Measurements from ENCODE around the gene ZSCAN20. TPM values are rescaled to one million over a fixed set of nuclear protein-coding genes. Genes with fewer than 3 reads are reported as not detected.

The ZSCAN20 gene
- total and polyA plus RNA-seq, 9 of the 15 experiments (the other 6 are each of a cell fraction or from before 2014, with no cell fraction given): 0.36 to 3.3 (median 2.0) TPM

GRCh38 chr1:33508151-33508550, 35.7 kb downstream of the ZSCAN20 start:
- FAIRE-seq (no peak), DNase-seq (ENCODE audit: extremely low read depth in 1 of 4, low spot score in 3 of 4) (no peak), ATAC-seq (no peak)
- CTCF ChIA-PET (ENCODE audit: low intra/inter-chr PET ratio): no interaction called here
- Histone ChIP-seq H4K20me1 (replicated peaks; ENCODE audit: control insufficient read depth, insufficient read depth, low read length) (no peaks in the 10 kb centered on the region), H3K4me3 (no peak overlapping the region), H2AFZ (ENCODE audit: low read depth, low read length) (no peak overlapping the region), H3K9me1 (ENCODE audit: control insufficient read depth, insufficient read depth, low read length) (no peaks in the 10 kb centered on the region), H3K36me3 (ENCODE audit: control insufficient read depth, insufficient read depth, low read length) (no peaks in the 10 kb centered on the region), H3K4me2 (ENCODE audit: insufficient read depth, low read length) (no peak overlapping the region), H3K9ac (ENCODE audit: insufficient read depth in 1 of 2, low read depth in 2 of 2, low read length in 2 of 2) (no peak overlapping the region), H3K9me3 (replicated peaks; ENCODE audit: control insufficient read depth, insufficient read depth, low read depth, low read length) (no peaks in the 10 kb centered on the region), H3K4me1 (replicated peaks in 1 of 2; ENCODE audit: control insufficient read depth in 2 of 2, insufficient read depth in 2 of 2, low read length in 2 of 2) (no peaks in the 10 kb centered on the region), H3K79me2 (ENCODE audit: control insufficient read depth, insufficient read depth, low read length) (no peaks in the 10 kb centered on the region), H3K27ac (ENCODE audit: extremely low read depth, low read depth, low read length) (no peak overlapping the region), H3K27me3 (ENCODE audit: control insufficient read depth in 2 of 2, insufficient read depth in 2 of 2, low read length in 2 of 2) (peaks cover 9 to 12% of the 10 kb centered on the region in 2 experiments; a peak in 4 of 5 replicates)
- intact Hi-C loops (cut with micrococcal nuclease): no loop called here
- 0% methylated on average over 1 of the region's 1 CpG for WGBS (ENCODE audit: insufficient coverage, low coverage, missing lambda C conversion rate)
- in situ Hi-C loops (cut with MboI): no loop called here
- POLR2A ChIA-PET: no interaction called here
- BruUV-seq (replicated peaks): no TSS peak
- TF ChIP-seq PRMT5 (CRISPR knock-in tag; IDR thresholded peaks at IDR 0.05): no peak
- no peak for TF ChIP-seq THRB (CRISPR knock-in tag; conservative IDR thresholded peaks at IDR 0.05)
- TF ChIP-seq CSDE1 (IDR thresholded peaks at IDR 0.05): no peak
- TF ChIP-seq, protein P1, sequence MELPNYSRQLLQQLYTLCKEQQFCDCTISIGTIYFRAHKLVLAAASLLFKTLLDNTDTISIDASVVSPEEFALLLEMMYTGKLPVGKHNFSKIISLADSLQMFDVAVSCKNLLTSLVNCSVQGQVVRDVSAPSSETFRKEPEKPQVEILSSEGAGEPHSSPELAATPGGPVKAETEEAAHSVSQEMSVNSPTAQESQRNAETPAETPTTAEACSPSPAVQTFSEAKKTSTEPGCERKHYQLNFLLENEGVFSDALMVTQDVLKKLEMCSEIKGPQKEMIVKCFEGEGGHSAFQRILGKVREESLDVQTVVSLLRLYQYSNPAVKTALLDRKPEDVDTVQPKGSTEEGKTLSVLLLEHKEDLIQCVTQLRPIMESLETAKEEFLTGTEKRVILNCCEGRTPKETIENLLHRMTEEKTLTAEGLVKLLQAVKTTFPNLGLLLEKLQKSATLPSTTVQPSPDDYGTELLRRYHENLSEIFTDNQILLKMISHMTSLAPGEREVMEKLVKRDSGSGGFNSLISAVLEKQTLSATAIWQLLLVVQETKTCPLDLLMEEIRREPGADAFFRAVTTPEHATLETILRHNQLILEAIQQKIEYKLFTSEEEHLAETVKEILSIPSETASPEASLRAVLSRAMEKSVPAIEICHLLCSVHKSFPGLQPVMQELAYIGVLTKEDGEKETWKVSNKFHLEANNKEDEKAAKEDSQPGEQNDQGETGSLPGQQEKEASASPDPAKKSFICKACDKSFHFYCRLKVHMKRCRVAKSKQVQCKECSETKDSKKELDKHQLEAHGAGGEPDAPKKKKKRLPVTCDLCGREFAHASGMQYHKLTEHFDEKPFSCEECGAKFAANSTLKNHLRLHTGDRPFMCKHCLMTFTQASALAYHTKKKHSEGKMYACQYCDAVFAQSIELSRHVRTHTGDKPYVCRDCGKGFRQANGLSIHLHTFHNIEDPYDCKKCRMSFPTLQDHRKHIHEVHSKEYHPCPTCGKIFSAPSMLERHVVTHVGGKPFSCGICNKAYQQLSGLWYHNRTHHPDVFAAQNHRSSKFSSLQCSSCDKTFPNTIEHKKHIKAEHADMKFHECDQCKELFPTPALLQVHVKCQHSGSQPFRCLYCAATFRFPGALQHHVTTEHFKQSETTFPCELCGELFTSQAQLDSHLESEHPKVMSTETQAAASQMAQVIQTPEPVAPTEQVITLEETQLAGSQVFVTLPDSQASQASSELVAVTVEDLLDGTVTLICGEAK (IDR thresholded peaks at IDR 0.05): no peak
- TF ChIP-seq, protein P1 (CRISPR knock-in tag; IDR thresholded peaks at IDR 0.05): no peak
- TF ChIP-seq ZNF695 (CRISPR knock-in tag; IDR thresholded peaks at IDR 0.05): no peak
- TF ChIP-seq SMAD3 (CRISPR knock-in tag; conservative IDR thresholded peaks at IDR 0.05): no peak
- no peak for TF ChIP-seq TAF1 (IDR thresholded peaks at IDR 0.05; ENCODE audit: control insufficient read depth, extremely low read depth, insufficient read depth, low read length, severe bottlenecking)
- no peak for TF ChIP-seq EP300 (IDR thresholded peaks at IDR 0.05; ENCODE audit: low read length)
- no peak for TF ChIP-seq SMARCC2 (IDR thresholded peaks at IDR 0.05; ENCODE audit: low read depth)
- TF ChIP-seq SP2 (IDR thresholded peaks at IDR 0.05; ENCODE audit: extremely low read depth, low read depth, low read length, poor library complexity, severe bottlenecking): no peak
- TF ChIP-seq, protein P2, sequence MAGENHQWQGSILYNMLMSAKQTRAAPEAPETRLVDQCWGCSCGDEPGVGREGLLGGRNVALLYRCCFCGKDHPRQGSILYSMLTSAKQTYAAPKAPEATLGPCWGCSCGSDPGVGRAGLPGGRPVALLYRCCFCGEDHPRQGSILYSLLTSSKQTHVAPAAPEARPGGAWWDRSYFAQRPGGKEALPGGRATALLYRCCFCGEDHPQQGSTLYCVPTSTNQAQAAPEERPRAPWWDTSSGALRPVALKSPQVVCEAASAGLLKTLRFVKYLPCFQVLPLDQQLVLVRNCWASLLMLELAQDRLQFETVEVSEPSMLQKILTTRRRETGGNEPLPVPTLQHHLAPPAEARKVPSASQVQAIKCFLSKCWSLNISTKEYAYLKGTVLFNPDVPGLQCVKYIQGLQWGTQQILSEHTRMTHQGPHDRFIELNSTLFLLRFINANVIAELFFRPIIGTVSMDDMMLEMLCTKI (IDR thresholded peaks at IDR 0.05; ENCODE audit: partially characterized antibody): no peak

Data from K562 (cell line).